ENCODE measurements around the gene SPOCD1.

SPOCD1 gene

GRCh38 chr1:31799895-31800673 is 15.7 kb downstream of the SPOCD1 start:
- DNase-seq (ENCODE audit: low spot score) = no peak

GRCh38 chr1:31799196-31799894 is 16.5 kb downstream of the SPOCD1 start:
- no peak for DNase-seq (ENCODE audit: low spot score)

- DNase-seq (ENCODE audit: low spot score) = peak; percentile 86
These were observed 17.2 kb downstream of the SPOCD1 start for GRCh38 chr1:31798433-31799195.

- no peak for DNase-seq (ENCODE audit: low spot score)
These were observed 17.8 kb downstream of the SPOCD1 start for GRCh38 chr1:31798086-31798432.

- no peak for DNase-seq (ENCODE audit: low spot score)
These were observed 18.6 kb downstream of the SPOCD1 start for GRCh38 chr1:31797216-31797615.

- DNase-seq (ENCODE audit: low spot score) = no peak
These were observed 19.1 kb downstream of the SPOCD1 start for GRCh38 chr1:31796707-31797106.

- peak; percentile 63 for DNase-seq (ENCODE audit: low spot score)
These were observed 19.8 kb downstream of the SPOCD1 start for GRCh38 chr1:31795801-31796621.

GRCh38 chr1:31795096-31795675 is 20.6 kb downstream of the SPOCD1 start:
- DNase-seq (ENCODE audit: low spot score) = no peak

- no peak for DNase-seq (ENCODE audit: low spot score)
These were observed 22.1 kb downstream of the SPOCD1 start for GRCh38 chr1:31793586-31794285.

- DNase-seq (ENCODE audit: low spot score) = no peak
These were observed 22.7 kb downstream of the SPOCD1 start for GRCh38 chr1:31793086-31793485.

GRCh38 chr1:31792541-31792940 is 23.3 kb downstream of the SPOCD1 start:
- no peak for DNase-seq (ENCODE audit: low spot score)

- DNase-seq (ENCODE audit: low spot score) = no peak
These were observed 23.7 kb downstream of the SPOCD1 start for GRCh38 chr1:31792116-31792515.

GRCh38 chr1:31791131-31791858 is 24.5 kb downstream of the SPOCD1 start:
- no peak for DNase-seq (ENCODE audit: low spot score)

- no peak for DNase-seq (ENCODE audit: low spot score)
These were observed 25.2 kb downstream of the SPOCD1 start for GRCh38 chr1:31790641-31791091.

GRCh38 chr1:31790140-31790539 is 25.7 kb downstream of the SPOCD1 start:
- no peak for DNase-seq (ENCODE audit: low spot score)

GRCh38 chr1:31789259-31790065 is 26.4 kb downstream of the SPOCD1 start:
- DNase-seq (ENCODE audit: low spot score) = peak; percentile 93

GRCh38 chr1:31788825-31789256 is 27.0 kb downstream of the SPOCD1 start:
- no peak for DNase-seq (ENCODE audit: low spot score)

GRCh38 chr1:31788138-31788824 is 27.5 kb downstream of the SPOCD1 start:
- peak; percentile 96 for DNase-seq (ENCODE audit: low spot score)

GRCh38 chr1:31787786-31788137 is 28.1 kb downstream of the SPOCD1 start:
- DNase-seq (ENCODE audit: low spot score) = no peak

All from AG08396 (cell line).